ENCODE data around the gene LRRC47.

GRCh38 chr1:3821908-3822307 is 25.6 kb upstream of the LRRC47 start:
- TF ChIP-seq SP1 (IDR thresholded peaks at IDR 0.05) (no peak), HDGF (IDR thresholded peaks at IDR 0.05; ENCODE audit: borderline replicate concordance) (no peak), CTBP1 (IDR thresholded peaks at IDR 0.05; ENCODE audit: borderline replicate concordance) (no peak), FOXM1 (IDR thresholded peaks at IDR 0.05; ENCODE audit: borderline replicate concordance) (no peak), ZNF384 (IDR thresholded peaks at IDR 0.05) (no peak), TARDBP (IDR thresholded peaks at IDR 0.05) (no peak), BHLHE40 (IDR thresholded peaks at IDR 0.05; ENCODE audit: borderline replicate concordance) (no peak), FOXK2 (IDR thresholded peaks at IDR 0.05) (no peak), FOXA1 (IDR thresholded peaks at IDR 0.05) (no peak), ELF4 (IDR thresholded peaks at IDR 0.05) (no peak), SUZ12 (IDR thresholded peaks at IDR 0.05) (no peak), LEF1 (IDR thresholded peaks at IDR 0.05; ENCODE audit: borderline replicate concordance) (no peak), PKNOX1 (IDR thresholded peaks at IDR 0.05) (no peak)

Data from HEK293T (cell line).